HepG2 (cell line): ENCODE data around the gene CST1.

Source experiments
- CAMTA2 ChIP-seq: sonication (generic); formaldehyde crosslinking; IDR thresholded peaks from 2 replicates; pipeline ENCODE4 v1.4.0; 2020; ENCODE audit warnings: mild to moderate bottlenecking, missing genetic modification reagents, borderline replicate concordance
- TF ChIP-seq, protein P1 (sequence below): IDR thresholded peaks from 2 replicates; pipeline ENCODE4 v1.6.1; 2016; ENCODE audit warnings: mild to moderate bottlenecking

DNA sequence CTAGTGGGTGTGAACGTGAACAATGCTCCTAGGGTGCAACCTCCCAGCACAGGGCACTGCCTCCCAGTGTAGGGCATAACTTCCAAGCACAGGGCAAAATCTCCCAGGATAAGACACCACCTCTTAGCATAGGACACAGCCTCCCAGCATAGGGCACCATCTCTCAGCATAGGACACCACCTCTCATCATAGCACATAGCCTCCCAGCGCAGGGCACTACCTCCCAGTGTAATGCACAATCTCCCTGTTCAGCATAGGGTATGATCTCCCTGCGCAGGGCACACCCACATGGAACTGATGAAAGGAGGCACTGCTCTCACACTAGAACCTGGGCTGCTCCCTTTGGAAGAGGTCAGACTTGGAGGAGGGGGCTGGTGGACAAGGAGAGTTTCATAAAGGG is 21.3 kb upstream of the CST1 start:
- TF ChIP-seq CAMTA2 (CRISPR knock-in tag): no peak
- TF ChIP-seq, protein P1, sequence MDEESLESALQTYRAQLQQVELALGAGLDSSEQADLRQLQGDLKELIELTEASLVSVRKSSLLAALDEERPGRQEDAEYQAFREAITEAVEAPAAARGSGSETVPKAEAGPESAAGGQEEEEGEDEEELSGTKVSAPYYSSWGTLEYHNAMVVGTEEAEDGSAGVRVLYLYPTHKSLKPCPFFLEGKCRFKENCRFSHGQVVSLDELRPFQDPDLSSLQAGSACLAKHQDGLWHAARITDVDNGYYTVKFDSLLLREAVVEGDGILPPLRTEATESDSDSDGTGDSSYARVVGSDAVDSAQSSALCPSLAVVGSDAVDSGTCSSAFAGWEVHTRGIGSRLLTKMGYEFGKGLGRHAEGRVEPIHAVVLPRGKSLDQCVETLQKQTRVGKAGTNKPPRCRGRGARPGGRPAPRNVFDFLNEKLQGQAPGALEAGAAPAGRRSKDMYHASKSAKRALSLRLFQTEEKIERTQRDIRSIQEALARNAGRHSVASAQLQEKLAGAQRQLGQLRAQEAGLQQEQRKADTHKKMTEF (CRISPR knock-in tag): no peak
